Measurements from ENCODE around the gene SLC12A8.

The SLC12A8 gene

GRCh38 chr3:125151916-125152315 is 60.6 kb downstream of the SLC12A8 start:
- DNase-seq (ENCODE audit: low spot score): no peak

DNA sequence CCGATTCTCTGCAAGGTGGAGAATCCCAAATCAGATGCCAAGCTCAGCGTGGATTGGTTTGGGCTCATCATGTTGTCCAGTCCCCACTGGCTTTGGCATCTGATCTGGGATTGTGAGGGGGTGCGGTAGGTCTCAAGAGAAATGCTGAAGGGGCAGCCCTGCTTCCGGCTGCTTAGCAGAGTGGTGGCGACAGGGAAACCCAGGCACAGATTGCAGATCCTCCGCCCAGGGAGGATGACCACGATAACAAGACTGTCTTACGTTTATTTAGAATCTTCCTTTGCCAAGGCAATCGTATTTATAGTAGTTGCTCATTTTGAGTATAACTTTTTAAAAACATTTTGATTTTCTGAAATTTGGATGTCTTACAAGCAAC is 61.1 kb downstream of the SLC12A8 start:
- no peak for DNase-seq (ENCODE audit: low spot score)

DNA sequence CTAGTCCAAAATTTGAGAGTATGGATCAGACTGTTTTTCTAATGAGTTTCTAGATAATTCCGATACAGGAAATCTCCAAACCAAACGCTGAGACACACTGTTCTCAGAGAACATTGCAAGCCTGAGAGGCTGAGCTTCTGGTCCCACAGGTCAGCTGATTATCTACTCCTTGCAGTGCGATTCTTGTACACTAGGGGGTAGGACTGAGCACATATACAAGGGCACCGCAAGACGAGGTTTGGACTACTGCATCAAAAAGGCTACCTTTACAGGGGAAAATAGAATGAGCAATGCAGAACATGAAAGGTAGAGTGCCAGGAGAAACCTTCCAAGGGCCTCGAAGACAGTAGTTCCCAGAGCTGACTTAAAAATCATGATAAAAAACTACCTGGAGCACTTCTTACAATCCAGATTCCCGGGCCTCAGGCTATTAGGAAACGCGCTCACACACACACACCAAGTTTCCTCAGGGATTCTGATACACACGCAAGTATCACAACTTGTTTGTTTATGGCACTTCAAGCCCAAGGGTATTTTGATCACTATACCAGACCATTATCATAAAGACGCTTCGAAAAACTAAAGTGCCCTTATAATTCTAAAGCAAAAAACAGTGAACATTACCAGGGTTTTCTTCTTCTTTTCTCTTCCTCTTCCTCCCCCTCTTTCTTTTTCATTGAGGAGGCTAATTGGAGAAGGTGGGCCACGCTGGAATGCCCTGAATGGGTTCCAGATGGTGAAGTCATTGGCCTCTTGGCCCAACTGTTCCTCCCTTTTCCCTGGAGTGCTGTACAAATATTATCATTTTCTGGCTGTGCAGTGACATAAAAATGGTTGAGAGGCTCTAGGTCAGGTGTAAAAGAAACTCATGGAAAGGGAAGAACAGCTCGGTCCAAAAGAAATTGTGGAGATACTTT is 61.8 kb downstream of the SLC12A8 start:
- DNase-seq (ENCODE audit: low spot score): peak; percentile 42

DNA sequence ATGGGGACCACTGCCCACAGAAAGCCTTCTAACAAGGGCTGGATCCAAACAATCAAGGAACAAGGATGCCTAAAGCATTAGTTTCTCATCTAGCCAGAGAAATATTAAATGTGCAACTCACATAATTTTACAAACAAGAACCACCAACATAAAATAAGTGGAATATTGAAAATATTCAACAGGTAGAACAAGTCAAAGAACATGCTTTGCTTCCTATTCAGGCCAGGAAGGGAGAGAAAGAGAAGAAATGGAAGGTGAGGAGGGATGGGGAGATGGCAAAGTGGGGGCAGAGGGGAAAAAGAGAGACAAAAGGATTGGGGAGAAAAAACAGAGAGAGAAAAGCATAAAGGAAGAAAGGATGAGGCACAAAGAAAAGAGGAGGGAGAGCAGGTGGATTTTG is 63.1 kb downstream of the SLC12A8 start:
- no peak for DNase-seq (ENCODE audit: low spot score)

DNA sequence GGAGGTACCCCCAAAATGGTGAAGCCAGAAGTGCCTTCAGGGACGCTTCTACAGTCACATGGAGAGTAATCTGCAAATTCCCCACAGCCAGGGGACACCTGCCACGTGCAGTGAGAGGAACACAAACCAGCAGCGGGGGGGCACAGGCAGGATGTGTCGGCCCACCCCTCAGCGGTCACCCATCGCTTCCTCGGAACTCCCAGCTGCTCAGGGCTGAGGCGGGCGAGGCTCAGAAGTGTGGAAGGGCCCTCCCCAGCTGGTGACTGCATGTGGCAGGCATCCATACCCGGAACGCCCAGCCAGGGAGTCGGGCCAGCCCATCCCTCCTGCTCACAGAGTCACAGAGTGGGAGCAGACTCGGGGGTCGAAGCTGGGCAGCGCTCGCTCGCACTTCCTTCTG is 63.7 kb downstream of the SLC12A8 start:
- DNase-seq (ENCODE audit: low spot score): peak; percentile 74

- DNase-seq (ENCODE audit: low spot score): peak; percentile 44
These were observed 64.3 kb downstream of the SLC12A8 start for GRCh38 chr3:125148016-125148812.

GRCh38 chr3:125147491-125147820 is 65.1 kb downstream of the SLC12A8 start:
- no peak for DNase-seq (ENCODE audit: low spot score)

GRCh38 chr3:125146626-125147490 is 65.7 kb downstream of the SLC12A8 start:
- DNase-seq (ENCODE audit: low spot score): peak; percentile 64

- DNase-seq (ENCODE audit: low spot score): no peak
These were observed 66.6 kb downstream of the SLC12A8 start for GRCh38 chr3:125145751-125146475.

DNA sequence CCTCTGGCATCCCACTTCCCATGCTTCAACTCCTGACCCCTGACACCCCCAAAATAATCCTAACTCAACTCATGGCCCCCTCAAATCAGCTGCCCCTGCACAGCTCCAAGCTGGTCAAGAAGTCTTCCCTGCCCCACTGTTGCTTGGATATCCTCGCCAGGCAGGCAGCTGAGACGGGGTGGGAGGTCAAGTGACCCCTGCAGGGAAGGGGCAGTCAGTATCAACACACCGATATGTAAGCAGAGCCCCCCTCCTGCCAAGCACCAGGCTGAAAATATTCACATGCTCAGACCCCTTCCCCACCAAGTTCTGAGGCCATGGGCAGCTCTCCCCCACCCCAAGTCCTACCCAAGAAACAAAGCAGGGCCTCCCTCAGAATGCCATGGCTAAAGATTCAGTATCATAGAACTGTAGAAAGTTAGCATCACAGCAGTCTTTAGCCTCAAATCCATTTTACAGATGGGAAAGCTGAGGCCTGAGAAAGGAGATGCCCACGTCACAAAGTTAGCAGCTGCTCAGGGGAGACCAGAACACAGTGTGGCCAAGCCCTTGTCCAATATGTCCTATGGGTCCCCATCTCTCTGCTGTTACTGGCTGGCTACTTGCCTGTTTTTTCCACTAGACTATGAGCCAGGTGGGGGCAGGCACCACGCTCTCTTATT is 67.8 kb downstream of the SLC12A8 start:
- no peak for DNase-seq (ENCODE audit: low spot score)

GRCh38 chr3:125143982-125144652 is 68.4 kb downstream of the SLC12A8 start:
- DNase-seq (ENCODE audit: low spot score): no peak

DNA sequence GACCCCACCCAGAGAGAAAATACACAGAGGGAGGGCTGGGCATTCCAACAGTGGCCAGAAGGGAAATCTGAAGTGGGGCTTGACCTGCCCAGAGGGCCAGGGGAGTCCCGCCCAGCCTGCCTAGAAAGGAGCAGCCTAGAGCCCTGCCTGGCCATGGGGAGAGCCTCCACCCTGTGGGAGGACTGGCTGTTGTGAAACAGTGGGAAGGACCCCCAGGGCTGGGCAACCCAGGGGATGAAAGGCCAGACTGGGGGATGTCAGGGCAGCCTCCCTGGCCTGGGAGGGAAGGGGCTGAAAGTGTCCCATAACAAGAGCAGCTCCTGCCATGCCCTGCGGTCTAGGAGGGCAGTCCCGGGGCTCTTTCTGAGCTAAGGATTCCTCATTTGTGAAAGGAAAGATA is 69.0 kb downstream of the SLC12A8 start:
- DNase-seq (ENCODE audit: low spot score): no peak

DNA sequence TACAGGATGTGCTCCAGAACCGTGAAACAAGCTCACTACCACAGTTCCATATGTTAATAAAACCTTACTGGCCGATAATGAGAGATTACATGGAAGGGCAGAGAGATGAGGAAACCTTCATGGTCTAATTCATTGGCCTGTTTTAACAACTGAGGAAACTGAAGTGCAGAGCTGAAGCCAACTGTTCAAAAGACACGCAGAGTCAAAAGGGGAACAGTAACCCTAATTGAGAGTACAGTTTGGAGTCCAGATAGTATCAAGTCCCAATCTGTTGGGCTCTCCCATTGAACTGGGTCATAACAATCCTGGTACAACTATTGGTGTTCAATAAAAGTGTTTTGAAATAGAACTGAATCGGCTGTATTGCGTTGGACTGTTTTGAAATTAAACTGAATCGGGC is 69.6 kb downstream of the SLC12A8 start:
- DNase-seq (ENCODE audit: low spot score): no peak

GRCh38 chr3:125142420-125142778 is 70.1 kb downstream of the SLC12A8 start:
- no peak for DNase-seq (ENCODE audit: low spot score)

DNA sequence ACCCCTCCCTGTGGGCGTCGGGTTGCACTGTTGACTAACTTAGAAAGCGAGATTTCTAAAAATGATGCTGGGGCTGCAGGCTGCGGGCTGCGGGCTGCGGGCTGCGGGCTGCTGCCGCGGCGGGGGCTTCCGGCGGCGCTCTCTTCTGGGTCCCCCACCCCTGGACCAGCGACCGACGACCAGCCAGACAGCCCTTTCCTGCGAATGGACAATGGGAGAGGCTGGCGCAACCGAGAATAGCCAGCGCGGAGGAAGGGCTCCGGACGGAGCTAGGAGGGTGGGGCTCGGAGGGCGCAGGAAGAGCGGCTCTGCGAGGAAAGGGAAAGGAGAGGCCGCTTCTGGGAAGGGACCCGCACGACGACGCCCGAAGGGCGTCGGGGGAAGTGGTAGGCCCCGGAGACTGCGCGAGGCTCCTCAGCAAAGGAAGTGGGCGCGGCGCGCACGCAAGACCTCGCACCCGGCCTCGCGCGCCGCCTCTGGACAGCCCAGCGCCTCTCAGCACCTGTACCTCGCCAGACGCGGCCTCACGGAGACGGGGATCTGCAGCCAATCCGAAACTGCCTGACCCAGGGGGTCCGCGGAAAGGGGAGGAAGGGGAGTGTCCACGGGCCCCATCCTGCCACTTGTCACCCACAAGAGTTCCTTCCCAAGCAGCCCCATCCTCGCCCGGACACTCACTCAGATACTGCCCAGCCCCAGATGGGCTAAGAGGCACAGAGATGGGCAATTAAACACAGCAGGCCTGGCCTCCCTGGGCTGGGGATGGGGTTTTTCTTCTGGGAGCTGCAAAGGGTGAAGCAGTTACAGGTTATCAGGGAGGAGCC is 70.7 kb downstream of the SLC12A8 start:
- peak; percentile 71 for DNase-seq (ENCODE audit: low spot score)

- peak; percentile 38 for DNase-seq (ENCODE audit: low spot score)
These were observed 71.5 kb downstream of the SLC12A8 start for GRCh38 chr3:125140818-125141595.

DNA sequence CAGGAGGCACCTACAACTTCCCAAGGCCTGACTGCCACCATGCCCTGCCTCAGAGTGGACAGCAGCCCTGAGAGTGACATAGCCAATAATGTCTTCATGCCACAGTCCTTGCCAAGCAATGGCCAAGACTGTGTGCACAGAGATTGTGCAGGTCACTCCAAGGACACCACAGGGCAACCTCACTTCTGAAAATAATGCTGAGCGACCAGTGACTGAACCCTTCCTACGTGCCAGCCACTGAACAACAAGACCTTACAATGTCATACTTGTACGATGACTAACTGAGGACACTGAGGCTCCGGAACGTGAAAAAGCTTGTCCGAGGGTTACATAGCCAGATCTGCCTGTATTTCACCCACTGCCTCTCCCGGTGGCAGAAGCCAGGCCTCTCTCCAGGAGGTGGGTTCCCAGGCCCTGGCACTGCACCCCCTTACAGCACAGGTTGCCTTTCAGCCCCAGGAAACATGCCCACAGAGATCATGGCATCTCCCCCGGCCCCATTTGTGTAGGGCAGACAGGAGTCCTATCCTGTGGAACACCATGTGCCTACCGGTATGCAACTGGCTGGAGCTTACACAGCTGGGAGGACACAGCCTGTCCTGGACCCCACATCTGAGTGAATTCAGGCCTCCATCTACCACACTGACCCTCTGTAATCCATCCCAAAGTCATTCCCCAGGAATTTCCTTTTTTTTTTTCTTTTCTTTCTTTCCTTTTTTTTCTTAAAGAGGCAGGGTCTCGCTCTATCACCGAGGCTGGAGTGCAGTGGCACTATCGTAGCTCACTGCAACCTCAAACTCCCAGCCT is 72.3 kb downstream of the SLC12A8 start:
- no peak for DNase-seq (ENCODE audit: low spot score)

DNA sequence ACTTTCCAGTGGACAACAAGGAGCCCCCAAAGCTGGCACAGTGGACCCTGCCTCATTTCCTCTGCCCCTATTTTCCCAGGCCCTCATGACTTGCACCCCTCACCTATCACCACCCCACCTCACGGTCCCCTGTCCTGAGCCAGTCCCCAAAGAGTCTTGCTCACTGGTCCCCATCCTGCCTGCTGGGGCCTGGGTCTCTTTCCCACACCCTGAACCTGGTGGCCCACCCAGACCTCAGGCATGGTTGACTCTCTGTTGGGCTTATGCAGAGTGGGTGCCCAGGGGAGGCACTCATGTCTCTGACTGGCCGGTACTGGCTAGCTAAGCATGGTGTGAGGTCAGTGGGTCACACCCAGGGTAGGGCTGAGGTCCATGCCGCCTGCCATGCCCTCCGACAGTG is 73.2 kb downstream of the SLC12A8 start:
- no peak for DNase-seq (ENCODE audit: low spot score)
